Osteoblast (primary cell): ENCODE measurements around the gene MOG. TPM values are rescaled to one million over a fixed set of nuclear protein-coding genes. Genes with fewer than 3 reads are reported as not detected.
"Not testable (repeated sequence)": the region's sequence is repeated elsewhere in the genome, so short reads cannot be mapped to it uniquely, and the experiment has no call there.

Source experiments
- DNase-seq: peaks from one replicate; pipeline ENCODE4 v3.0.0; 2011; ENCODE audit warnings: low spot score, mixed read lengths; ENCODE audit not compliant: insufficient read length; ENCODE audit errors: missing footprints
- H2AFZ ChIP-seq: 2 replicates; pipeline ENCODE4 v1.6.0; 2011; ENCODE audit warnings: mild to moderate bottlenecking, low read length
- H3K27ac ChIP-seq: 2 replicates; pipeline ENCODE4 v1.5.1; 2011; ENCODE audit warnings: mild to moderate bottlenecking, low read depth, low read length, moderate library complexity
- H3K27me3 ChIP-seq: 2 replicates; pipeline ENCODE4 v1.6.0; 2012; ENCODE audit warnings: mild to moderate bottlenecking, control low read depth, inconsistent platforms, low read length, moderate library complexity; ENCODE audit not compliant: insufficient read depth
- H3K36me3 ChIP-seq: 2 replicates; pipeline ENCODE4 v1.5.1; 2011; ENCODE audit warnings: mild to moderate bottlenecking, low read length, control low read depth, moderate library complexity; ENCODE audit not compliant: insufficient read depth
- H3K4me1 ChIP-seq: 2 replicates; pipeline ENCODE4 v1.5.1; 2011; ENCODE audit warnings: mild to moderate bottlenecking, low read length, control low read depth, moderate library complexity; ENCODE audit not compliant: insufficient read depth
- H3K4me2 ChIP-seq: 2 replicates; pipeline ENCODE4 v1.6.0; 2011; ENCODE audit warnings: mild to moderate bottlenecking, low read length; ENCODE audit not compliant: insufficient read depth
- H3K4me3 ChIP-seq: fragments of 200-600 bp; sonication (generic); 3 replicates; pipeline ENCODE4 v1.5.1; 2012; ENCODE audit warnings: mild to moderate bottlenecking, low read length, inconsistent platforms; ENCODE audit not compliant: insufficient read depth
- H3K79me2 ChIP-seq: 2 replicates; pipeline ENCODE4 v1.6.0; 2012; ENCODE audit warnings: mild to moderate bottlenecking, low read length, control low read depth, inconsistent platforms; ENCODE audit not compliant: insufficient read depth
- H3K9me3 ChIP-seq: 2 replicates; pipeline ENCODE4 v1.5.1; 2011; ENCODE audit warnings: low read depth, low read length, control low read depth
- H4K20me1 ChIP-seq: 2 replicates; pipeline ENCODE4 v1.6.0; 2012; ENCODE audit warnings: mild to moderate bottlenecking, low read length, control low read depth; ENCODE audit not compliant: insufficient read depth
- CTCF ChIP-seq: IDR thresholded peaks from 2 replicates; pipeline ENCODE4 v1.5.1; 2011; ENCODE audit warnings: mild to moderate bottlenecking, low read depth, low read length, moderate library complexity; ENCODE audit errors: extremely low read depth
- total RNA-seq: library from RNA; depleted of rRNA; stranded (reverse); fragments of >200 nt; gene quantifications from 2 replicates; pipeline ENCODE4 v1.2.3, GENCODE V29; 2012

The MOG gene
- total RNA-seq, 1 donor = not detected

GRCh38 chr6:29665942-29666825, 9.3 kb downstream of the MOG start:
- no peak for DNase-seq
- Histone ChIP-seq H2AFZ (no peak overlapping the region), H3K27ac (no peak overlapping the region), H3K36me3 (no peaks in the 10 kb centered on the region), H3K4me1 (no peaks in the 10 kb centered on the region), H3K27me3 (peaks cover 8% of the 10 kb centered on the region), H3K79me2 (no peaks in the 10 kb centered on the region), H3K4me2 (no peak overlapping the region), H3K9me3 (no peaks in the 10 kb centered on the region), H3K4me3 (no peak overlapping the region), H4K20me1 (no peaks in the 10 kb centered on the region)
- no peak for TF ChIP-seq CTCF

GRCh38 chr6:29666826-29667130, 9.9 kb downstream of the MOG start:
- Histone ChIP-seq H3K9me3 (no peaks in the 10 kb centered on the region), H3K36me3 (no peaks in the 10 kb centered on the region), H4K20me1 (no peaks in the 10 kb centered on the region), H2AFZ (no peak overlapping the region), H3K27ac (no peak overlapping the region), H3K4me2 (no peak overlapping the region), H3K4me3 (no peak overlapping the region), H3K79me2 (no peaks in the 10 kb centered on the region), H3K27me3 (peaks cover 8% of the 10 kb centered on the region), H3K4me1 (no peaks in the 10 kb centered on the region)
- no peak for DNase-seq
- TF ChIP-seq CTCF = no peak

- Histone ChIP-seq H3K9me3 (no peaks in the 10 kb centered on the region), H3K4me1 (no peaks in the 10 kb centered on the region), H3K4me2 (no peak overlapping the region), H4K20me1 (no peaks in the 10 kb centered on the region), H3K79me2 (no peaks in the 10 kb centered on the region), H3K4me3 (no peak overlapping the region), H3K36me3 (no peaks in the 10 kb centered on the region), H3K27me3 (peaks cover 8% of the 10 kb centered on the region), H3K27ac (no peak overlapping the region), H2AFZ (no peak overlapping the region)
- TF ChIP-seq CTCF = no peak
- DNase-seq = no peak
Measured at GRCh38 chr6:29667158-29667557, 10.3 kb downstream of the MOG start.

GRCh38 chr6:29671026-29671425, 14.1 kb downstream of the MOG start:
- Histone ChIP-seq H3K9me3 (no peaks in the 10 kb centered on the region), H3K36me3 (no peaks in the 10 kb centered on the region), H3K4me1 (no peaks in the 10 kb centered on the region), H3K27me3 (peaks cover 8% of the 10 kb centered on the region), H3K79me2 (no peaks in the 10 kb centered on the region), H3K4me2 (no peak overlapping the region), H3K4me3 (no peak overlapping the region), H4K20me1 (no peaks in the 10 kb centered on the region), H3K27ac (no peak overlapping the region), H2AFZ (no peak overlapping the region)
- no peak for DNase-seq
- TF ChIP-seq CTCF = no peak

- not testable (repeated sequence) for H3K27ac ChIP-seq, H4K20me1 ChIP-seq, H2AFZ ChIP-seq, H3K4me2 ChIP-seq, H3K4me1 ChIP-seq, H3K9me3 ChIP-seq, H3K36me3 ChIP-seq, DNase-seq, H3K4me3 ChIP-seq, H3K79me2 ChIP-seq, H3K27me3 ChIP-seq
Measured at GRCh38 chr6:29672116-29672515, 15.2 kb downstream of the MOG start.
